Neural crest cell (in vitro differentiated cells): ENCODE results near the gene CTXND1. TPM values are rescaled to one million over a fixed set of nuclear protein-coding genes. Genes with fewer than 3 reads are reported as not detected.
A peak's percentile ranks its signal among the peaks of the same experiment; 100 is the strongest.

Source experiments
- DNase-seq: peaks from one replicate; pipeline ENCODE4 v3.0.0; 2021; ENCODE audit warnings: low read depth, mixed read lengths, low spot score
- H3K27ac Mint-ChIP-seq: one replicate; pipeline ENCODE4 v1.8.0; 2021; ENCODE audit warnings: mild to moderate bottlenecking, mixed read lengths; ENCODE audit not compliant: unreplicated experiment
- H3K27me3 Mint-ChIP-seq: 2 replicates; pipeline ENCODE4 v1.8.0; 2021; ENCODE audit warnings: low read depth, mild to moderate bottlenecking, mixed read lengths
- H3K36me3 Mint-ChIP-seq: 2 replicates; pipeline ENCODE4 v1.8.0; 2021; ENCODE audit warnings: low read depth, mild to moderate bottlenecking, mixed read lengths
- H3K4me1 Mint-ChIP-seq: 2 replicates; pipeline ENCODE4 v1.8.0; 2021; ENCODE audit warnings: mixed read lengths
- H3K4me3 Mint-ChIP-seq: one replicate; pipeline ENCODE4 v1.8.0; 2021; ENCODE audit warnings: mild to moderate bottlenecking, mixed read lengths
- H3K9me3 Mint-ChIP-seq: 2 replicates; pipeline ENCODE4 v1.8.0; 2021; ENCODE audit warnings: mixed read lengths
- CTCF ChIP-seq: fragments of 200-600 bp; sonication (generic); conservative IDR thresholded peaks from 2 replicates; pipeline ENCODE4 v1.5.0; 2021; ENCODE audit warnings: antibody characterized with exemption, mild to moderate bottlenecking
- total RNA-seq: library from RNA; stranded (reverse); gene quantifications from 2 replicates; pipeline ENCODE4 v1.2.1, GENCODE V29; 2021

Gene CTXND1
- total RNA-seq, 1 donor from 2014 or later = 1.3 TPM

GRCh38 chr15:80266745-80267144 lies 14.7 kb upstream of the CTXND1 start:
- no peak for DNase-seq
- no peak for TF ChIP-seq CTCF

DNA sequence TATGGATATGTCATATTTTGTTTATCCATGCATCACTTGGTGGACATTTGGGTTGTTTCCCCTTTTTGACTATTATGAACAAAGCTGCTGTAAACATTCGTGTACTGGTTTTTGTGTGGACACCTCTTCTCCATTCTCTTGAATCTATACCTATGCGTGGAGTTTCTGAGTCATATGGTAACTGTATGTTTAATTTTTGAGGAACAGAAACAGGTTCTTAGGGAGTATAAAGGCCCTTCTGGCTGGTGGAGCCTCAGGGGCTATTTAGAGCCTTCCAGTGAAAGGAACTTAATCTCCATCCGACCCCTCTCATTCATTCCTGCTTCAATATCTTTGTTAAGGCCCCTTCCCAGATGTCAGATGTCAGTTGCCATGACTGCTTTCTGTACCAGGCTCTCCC lies 14.1 kb upstream of the CTXND1 start:
- H3K27me3 Mint-ChIP-seq = peaks cover 87% of the 10 kb centered on the region
- no peak for DNase-seq
- no peak for TF ChIP-seq CTCF
- no peaks in the 10 kb centered on the region for H3K36me3 Mint-ChIP-seq
- H3K4me1 Mint-ChIP-seq = peaks cover 11% of the 10 kb centered on the region
- H3K9me3 Mint-ChIP-seq = no peaks in the 10 kb centered on the region
- H3K4me3 Mint-ChIP-seq = no peak overlapping the region
- H3K27ac Mint-ChIP-seq = no peak overlapping the region

More at GRCh38 chr15:80266745-80267144, 14.7 kb upstream of the CTXND1 start:
- Mint-ChIP-seq H3K27me3 (peaks cover 85% of the 10 kb centered on the region), H3K36me3 (no peaks in the 10 kb centered on the region), H3K4me3 (no peak overlapping the region), H3K9me3 (no peaks in the 10 kb centered on the region), H3K27ac (no peak overlapping the region), H3K4me1 (peaks cover 11% of the 10 kb centered on the region)

- Mint-ChIP-seq H3K4me3 (no peak overlapping the region), H3K4me1 (peaks cover 11% of the 10 kb centered on the region), H3K9me3 (no peaks in the 10 kb centered on the region), H3K27me3 (peaks cover 88% of the 10 kb centered on the region), H3K27ac (no peak overlapping the region), H3K36me3 (no peaks in the 10 kb centered on the region)
- no peak for DNase-seq
- TF ChIP-seq CTCF = no peak
Measured at GRCh38 chr15:80265021-80265420, 13.0 kb upstream of the CTXND1 start.

- Mint-ChIP-seq H3K27me3 (peaks cover 88% of the 10 kb centered on the region), H3K4me3 (no peak overlapping the region), H3K9me3 (no peaks in the 10 kb centered on the region), H3K27ac (no peak overlapping the region), H3K36me3 (no peaks in the 10 kb centered on the region), H3K4me1 (peaks cover 11% of the 10 kb centered on the region)
- no peak for DNase-seq
- no peak for TF ChIP-seq CTCF
Measured at GRCh38 chr15:80264031-80264430, 12.0 kb upstream of the CTXND1 start.

GRCh38 chr15:80260551-80260950 lies 8.5 kb upstream of the CTXND1 start:
- no peaks in the 10 kb centered on the region for H3K9me3 Mint-ChIP-seq
- no peaks in the 10 kb centered on the region for H3K4me1 Mint-ChIP-seq
- no peak for DNase-seq
- peaks cover 87% of the 10 kb centered on the region for H3K27me3 Mint-ChIP-seq
- no peak for TF ChIP-seq CTCF
- no peaks in the 10 kb centered on the region for H3K36me3 Mint-ChIP-seq
- no peak overlapping the region for H3K4me3 Mint-ChIP-seq
- peak overlapping the region; percentile 67 for H3K27ac Mint-ChIP-seq
